HL-60 (cell line): ENCODE results near the gene HOXB5.

ENCODE experiments used
- DNase-seq, 2 experiments: peaks; one replicate each; pipeline ENCODE4 v3.0.0-alpha.2; 2010 to 2020; ENCODE audit warnings: low read depth in 1 of 2, low spot score in 1 of 2
- H3K27ac ChIP-seq: fragments of 250-450 bp; sonication (Bioruptor Pico); replicated peaks from 2 replicates; pipeline ENCODE4 v1.5.1; 2020; ENCODE audit warnings: mild to moderate bottlenecking, moderate library complexity
- H3K27me3 ChIP-seq: fragments of 250-450 bp; sonication (Bioruptor Pico); 2 replicates; pipeline ENCODE4 v1.5.1; 2021; ENCODE audit warnings: mild to moderate bottlenecking, moderate library complexity; ENCODE audit not compliant: insufficient read depth, poor library complexity, severe bottlenecking
- H3K4me3 ChIP-seq: replicated peaks from 2 replicates; pipeline ENCODE4 v1.5.1; 2011; ENCODE audit warnings: mild to moderate bottlenecking, control low read depth, low read length; ENCODE audit not compliant: insufficient read depth
- CTCF ChIP-seq: IDR thresholded peaks from one replicate; pipeline ENCODE4 v1.5.1; 2011; ENCODE audit warnings: low read length, control low read depth, inconsistent platforms; ENCODE audit not compliant: insufficient read depth
- GABPA ChIP-seq: IDR thresholded peaks from 2 replicates; pipeline ENCODE4 v1.6.1; 2012; ENCODE audit warnings: low read depth
- POLR2AphosphoS5 ChIP-seq: IDR thresholded peaks from 2 replicates; pipeline ENCODE4 v1.6.1; 2012; ENCODE audit warnings: low read depth
- REST ChIP-seq: IDR thresholded peaks from 2 replicates; pipeline ENCODE4 v1.6.1; 2012; ENCODE audit warnings: low read depth; ENCODE audit not compliant: insufficient replicate concordance
- SPI1 ChIP-seq: IDR thresholded peaks from 2 replicates; pipeline ENCODE4 v1.6.1; 2012; ENCODE audit warnings: low read depth, mild to moderate bottlenecking, borderline replicate concordance

HOXB5 gene

GRCh38 chr17:48545022-48545375, 48.6 kb downstream of the HOXB5 start, which contains the start of gene HOXB2:
HOXB2 (minus strand) TSS chr17:48545109; CDS start chr17:48544911, 198 bp downstream.
- Histone ChIP-seq H3K4me3 (no peak within 1 kb of the TSS), H3K27ac (no peak within 1 kb of the TSS), H3K27me3 (peaks cover 78% of the 10 kb centered on the region)
- DNase-seq: no peak
- TF ChIP-seq SPI1: no peak
- TF ChIP-seq CTCF: no peak
- no peak for TF ChIP-seq REST
- TF ChIP-seq GABPA: no peak

GRCh38 chr17:48544349-48545021, 49.1 kb downstream of the HOXB5 start:
- Histone ChIP-seq H3K27me3 (peaks cover 80% of the 10 kb centered on the region), H3K4me3 (no peak overlapping the region), H3K27ac (no peak overlapping the region)
- TF ChIP-seq POLR2AphosphoS5: no peak
- no peak for TF ChIP-seq REST
- no peak for TF ChIP-seq CTCF
- no peak for TF ChIP-seq GABPA
- no peak for TF ChIP-seq SPI1
- DNase-seq: no peak

GRCh38 chr17:48543854-48544348, 49.7 kb downstream of the HOXB5 start:
- no peak for TF ChIP-seq REST
- TF ChIP-seq SPI1: no peak
- TF ChIP-seq POLR2AphosphoS5: no peak
- no peak for TF ChIP-seq GABPA
- TF ChIP-seq CTCF: no peak
- H3K27ac ChIP-seq: no peak overlapping the region
- peaks cover 81% of the 10 kb centered on the region for H3K27me3 ChIP-seq
- no peak overlapping the region for H3K4me3 ChIP-seq
- DNase-seq: no peak
